ENCODE data around the gene AKIP1.

GRCh38 chr11:8927233-8927632 is 16.2 kb downstream of the AKIP1 start:
- no peak for TF ChIP-seq REST (IDR thresholded peaks at IDR 0.05)
- TF ChIP-seq CTCF (IDR thresholded peaks at IDR 0.05; ENCODE audit: low read depth, low read length, missing input control), result no peak
- TF ChIP-seq ATF3 (IDR thresholded peaks at IDR 0.05), result no peak
- TF ChIP-seq YY1 (IDR thresholded peaks at IDR 0.05), result no peak
- TF ChIP-seq FOXA1 (IDR thresholded peaks at IDR 0.05), result no peak
- TF ChIP-seq MAX (IDR thresholded peaks at IDR 0.05), result no peak
- no peak for TF ChIP-seq RAD21 (IDR thresholded peaks at IDR 0.05)
